NCI-H1417 treated with DMSO at 0.1 percent for 48 hours (cell line): Measurements from ENCODE around the gene C13orf46.
"Not testable (repeated sequence)": the region's sequence is repeated elsewhere in the genome, so short reads cannot be mapped to it uniquely, and the experiment has no call there.

Experiments
- DNase-seq: peaks from one replicate; lab custom pipeline; 2025; lab: John Stamatoyannopoulos, UW

Gene C13orf46

DNA sequence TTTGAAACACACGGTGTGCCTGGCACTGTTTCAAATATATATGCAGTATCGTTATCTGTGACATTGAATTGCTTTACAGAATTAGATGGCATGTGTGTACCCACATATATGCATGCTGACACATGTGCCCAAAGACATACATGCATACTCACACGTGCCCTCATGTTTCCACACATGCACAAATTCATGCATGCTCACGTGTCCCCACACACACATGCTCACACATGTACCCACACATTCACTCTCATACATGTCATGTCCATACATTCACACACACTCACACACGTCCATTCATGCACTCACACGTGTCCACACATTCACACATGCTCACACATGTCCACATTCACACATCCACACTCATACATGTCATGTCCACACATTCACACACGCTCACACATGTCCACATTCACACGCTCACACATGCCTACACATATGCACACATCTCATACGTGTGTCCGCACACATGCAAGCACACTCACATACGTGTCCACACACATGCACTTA, 17.9 kb upstream of the C13orf46 start:
- no peak for DNase-seq

DNA sequence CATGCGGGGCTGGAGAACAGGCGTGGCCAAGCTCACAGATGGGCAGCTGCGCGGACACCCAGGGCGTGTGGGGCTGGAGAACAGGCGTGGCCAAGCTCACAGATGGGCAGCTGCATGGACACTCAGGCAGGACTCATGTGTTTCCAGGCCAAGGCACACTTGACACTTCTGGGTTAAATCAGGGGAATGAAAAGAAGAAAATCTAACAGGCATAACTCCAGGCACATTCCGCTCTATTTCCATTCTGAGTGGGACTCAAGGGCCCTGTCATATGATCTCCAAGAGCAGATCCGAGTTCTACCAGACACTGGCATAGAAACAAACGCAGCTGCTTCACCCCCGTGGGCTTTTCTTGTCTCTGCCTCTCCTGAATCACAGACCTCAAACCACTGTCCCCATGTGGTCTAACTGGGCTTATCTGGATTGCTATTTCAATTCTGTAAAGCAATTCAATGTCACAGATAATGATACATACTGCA, 17.4 kb upstream of the C13orf46 start:
- no peak for DNase-seq

DNA sequence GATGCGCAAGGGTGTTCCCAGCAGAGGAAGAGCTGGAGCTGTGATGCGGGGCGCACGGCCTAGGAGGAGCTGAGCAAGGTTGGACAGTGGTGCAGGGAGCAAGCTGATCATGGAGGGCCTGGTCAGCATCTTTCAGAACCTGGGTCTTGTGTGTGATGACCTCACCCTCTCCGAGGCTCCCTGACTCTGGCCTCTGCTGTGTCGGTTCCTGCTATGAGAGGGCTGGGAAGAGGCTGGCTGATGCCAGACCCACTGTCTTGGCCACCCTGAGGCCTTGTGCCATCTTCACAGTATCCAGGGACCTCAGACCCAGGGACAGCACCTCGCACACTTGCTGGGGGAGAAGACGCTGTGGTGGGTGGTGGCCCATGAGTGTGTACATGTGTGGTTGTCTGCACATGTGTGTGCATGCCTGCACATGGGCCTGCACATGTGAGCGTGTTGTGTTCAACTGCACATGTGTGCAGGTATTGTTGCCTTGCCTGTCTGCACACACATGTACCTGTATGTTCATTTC, 16.5 kb upstream of the C13orf46 start:
- no peak for DNase-seq

DNA sequence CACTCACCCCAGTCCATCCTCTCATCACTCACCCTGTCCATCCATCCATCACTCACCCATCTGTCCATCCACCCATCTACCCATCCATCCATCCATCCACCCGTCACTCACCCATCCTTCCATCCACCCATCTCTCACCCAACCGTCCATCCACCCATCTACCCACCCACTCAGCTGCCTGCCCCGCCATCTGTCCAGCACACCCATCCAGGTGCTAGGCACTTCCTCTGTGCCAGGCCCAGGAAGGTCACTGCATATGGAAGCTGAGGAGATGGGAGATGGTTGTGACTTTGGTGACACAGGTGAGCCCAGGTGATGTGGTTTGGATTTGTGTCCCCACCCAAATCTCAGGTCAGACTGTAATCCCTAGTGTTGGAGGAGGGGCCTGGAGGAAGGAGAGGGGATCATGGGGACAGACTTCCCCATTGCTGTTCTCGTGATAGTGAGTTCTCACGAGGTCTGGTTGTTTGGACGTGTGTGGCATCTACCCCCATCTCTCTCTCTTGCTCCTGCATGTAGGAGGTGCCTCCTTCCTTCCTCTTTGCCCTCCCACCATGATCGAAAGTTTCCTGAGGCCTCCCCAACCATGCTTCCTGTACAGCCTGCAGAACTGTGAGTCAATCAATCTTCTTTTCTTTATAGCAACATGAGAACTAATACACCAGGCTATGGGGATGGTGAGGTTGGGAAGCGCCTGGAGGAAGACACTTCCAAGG, 15.9 kb upstream of the C13orf46 start:
- no peak for DNase-seq

DNA sequence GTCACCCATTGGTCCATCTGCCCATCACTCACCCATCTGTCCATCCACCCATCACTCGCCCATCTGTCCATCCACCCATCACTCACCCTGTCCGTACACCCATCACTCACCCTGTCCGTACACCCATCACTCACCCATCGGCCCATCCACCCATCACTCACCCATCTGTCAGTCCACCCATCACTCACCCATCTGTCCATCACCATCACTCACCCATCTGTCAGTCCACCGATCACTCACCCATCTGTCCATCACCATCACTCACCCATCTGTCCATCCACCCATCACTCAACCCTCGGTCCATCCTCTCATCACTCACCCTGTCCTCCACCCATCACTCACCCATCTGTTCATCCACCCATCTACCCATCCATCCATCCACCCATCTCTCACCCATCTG, 15.0 kb upstream of the C13orf46 start:
- not testable (repeated sequence) for DNase-seq

DNA sequence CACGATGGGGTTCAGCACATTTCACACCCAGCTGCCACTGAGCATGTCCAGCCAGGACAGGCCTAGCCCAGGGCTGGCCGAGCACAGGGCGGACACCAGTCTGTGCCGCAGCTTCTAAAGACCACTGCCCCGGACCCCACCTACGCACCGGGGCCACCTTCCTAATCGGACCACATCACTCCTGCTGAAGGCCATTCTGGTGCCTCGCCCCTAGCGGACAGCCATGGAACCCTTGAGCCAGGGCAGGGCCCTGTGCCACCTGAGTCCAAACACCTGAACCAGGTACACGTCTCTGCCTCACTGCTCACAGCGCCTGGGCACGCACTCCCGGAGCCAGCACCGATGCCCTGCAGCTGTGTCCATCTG, 8.4 kb upstream of the C13orf46 start:
- DNase-seq: no peak

DNA sequence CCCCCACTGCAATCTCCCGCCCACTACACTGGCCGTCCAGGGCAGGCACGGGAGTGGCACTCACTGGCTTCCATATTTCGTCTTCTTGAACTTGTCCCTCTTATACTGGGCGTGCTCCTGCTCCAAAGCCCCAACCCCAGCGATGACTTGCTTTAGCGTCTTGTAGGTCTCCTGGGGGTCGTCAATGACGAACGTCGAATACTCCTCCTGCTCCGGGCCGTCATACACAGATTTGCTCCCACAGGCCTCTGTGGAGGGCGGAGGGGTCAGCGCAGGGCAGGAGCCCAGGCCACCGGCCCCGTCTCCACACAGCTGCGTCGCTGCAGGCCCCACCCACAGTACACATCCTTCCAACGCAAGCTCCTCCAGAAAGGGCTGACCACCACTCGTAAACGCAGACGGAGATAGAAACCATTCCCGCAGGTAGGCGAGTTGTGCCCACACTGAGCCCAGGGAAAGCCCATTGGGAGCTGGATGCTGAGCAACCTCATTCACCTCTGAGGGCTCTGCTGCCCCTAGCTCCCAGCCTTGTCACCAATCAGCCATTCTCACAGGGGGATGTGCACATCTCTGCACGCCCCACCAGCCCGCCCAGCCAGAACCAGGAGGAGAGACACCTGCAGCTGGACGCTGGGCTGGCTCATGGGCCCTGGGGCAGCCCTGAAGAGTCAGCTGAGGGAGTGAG, 7.9 kb upstream of the C13orf46 start:
- no peak for DNase-seq

DNA sequence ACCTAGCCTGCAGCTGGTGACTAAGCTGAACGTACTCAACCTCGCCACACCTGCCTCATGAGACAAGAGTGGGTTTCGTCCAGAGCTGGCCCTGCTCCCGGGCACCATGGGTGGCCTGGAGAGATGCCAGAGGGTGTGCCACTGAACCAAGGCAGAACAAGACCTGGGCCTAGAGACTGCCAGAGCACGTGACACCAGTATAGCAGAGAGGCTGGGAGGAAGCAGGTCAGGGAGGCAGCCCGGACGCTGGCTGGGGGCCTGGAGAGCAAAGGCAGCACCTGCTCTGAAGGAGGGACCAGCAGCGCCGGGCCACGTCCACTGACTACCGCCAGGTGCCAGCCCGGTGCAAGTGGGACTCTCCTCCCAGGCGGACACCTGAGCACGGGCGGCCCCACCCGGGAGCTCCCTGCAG, 7.3 kb upstream of the C13orf46 start:
- peak; percentile 96 for DNase-seq

DNA sequence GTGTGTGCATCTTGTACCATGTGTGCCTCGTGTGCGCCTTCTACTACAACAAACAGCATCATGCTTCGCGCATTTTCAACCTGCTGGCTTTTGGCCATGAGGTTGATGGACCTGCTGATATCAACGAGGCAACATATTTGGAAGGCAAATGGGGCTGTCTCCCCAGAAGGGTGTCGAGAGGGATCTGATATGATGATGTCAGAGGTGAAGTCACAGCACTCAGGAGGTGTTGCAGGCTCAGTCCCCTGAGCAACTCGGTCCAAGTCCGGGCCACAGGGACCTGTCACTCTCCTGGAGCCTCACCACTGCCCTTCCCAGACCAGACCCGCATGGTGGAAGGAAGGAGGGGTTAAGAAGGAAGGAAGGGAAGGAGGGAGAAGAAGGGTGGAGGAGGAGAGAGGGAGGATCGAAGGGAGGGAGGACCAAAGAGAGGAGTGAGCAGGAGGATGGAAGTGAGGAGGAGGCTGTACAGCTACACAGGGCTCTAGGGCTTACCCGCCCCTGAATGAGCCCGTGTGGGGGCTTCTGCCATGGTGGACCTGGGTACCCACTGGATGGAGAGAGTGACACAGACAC, 6.7 kb upstream of the C13orf46 start:
- no peak for DNase-seq

DNA sequence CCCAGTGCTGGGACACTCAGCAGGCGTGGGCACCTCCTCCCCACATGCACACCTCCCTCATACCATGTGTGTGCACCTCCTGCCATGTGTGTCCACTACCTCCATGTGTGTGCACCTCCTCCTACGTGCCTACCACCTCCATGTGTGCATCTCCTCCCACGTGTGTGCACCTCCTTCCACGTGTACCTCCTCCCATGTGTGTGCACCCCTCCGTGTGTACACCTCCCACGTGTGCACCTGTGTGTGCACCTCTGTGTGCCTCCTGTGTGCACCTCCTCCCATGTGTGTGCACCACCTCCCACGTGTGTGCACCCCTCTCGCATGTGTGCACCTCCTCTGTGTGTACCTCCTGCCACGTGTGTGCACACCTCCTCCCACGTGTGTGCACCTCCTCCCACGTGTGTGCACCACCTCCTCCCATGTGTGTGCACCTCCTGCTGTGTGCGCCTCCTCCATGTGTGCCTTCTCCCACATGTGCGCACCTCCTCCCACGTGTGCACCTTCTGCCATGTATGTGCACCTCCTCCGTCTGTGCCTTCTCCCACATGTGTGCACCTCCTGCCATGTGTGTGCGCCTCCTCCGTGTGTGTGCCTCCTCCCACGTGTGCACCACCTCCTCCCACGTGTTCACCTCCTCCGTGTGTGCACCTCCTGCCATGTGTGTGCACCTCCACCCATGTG, 6.1 kb upstream of the C13orf46 start:
- no peak for DNase-seq

DNA sequence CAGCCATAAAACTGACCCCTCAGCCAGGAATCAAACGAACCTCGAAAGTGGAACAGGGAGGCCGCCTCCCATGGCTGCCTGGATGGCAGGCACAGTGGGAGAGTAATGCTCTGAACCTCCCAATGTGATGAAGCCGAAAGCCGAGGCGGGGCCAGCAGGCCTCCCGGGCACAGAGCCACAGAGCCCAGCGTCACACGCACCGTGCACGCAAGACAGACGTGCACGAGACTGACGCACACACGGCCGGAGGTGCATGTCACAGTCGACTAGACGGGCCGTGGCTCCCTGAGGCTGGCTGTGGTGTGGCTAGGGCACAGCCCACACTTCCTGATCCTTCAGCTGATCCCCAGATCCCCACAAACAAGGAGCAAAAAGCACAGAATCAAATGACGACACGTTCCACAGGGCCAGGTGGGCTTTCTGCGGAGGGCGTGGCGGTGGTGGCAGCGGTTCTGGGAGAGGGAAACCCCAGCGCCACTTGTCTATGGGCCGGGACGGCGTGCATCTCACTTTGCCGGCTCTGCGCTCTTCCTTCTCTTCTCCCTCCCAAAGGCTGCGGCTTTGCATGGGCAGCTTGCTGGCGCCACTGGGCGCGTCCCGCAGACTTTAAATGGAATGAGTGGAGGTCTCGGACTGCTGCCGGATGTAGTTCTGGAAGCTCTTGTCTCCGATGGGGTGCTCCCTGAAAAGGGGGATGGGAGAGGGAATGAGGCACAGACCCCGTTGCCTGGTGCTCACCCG, 5.0 kb upstream of the C13orf46 start:
- DNase-seq: no peak

DNA sequence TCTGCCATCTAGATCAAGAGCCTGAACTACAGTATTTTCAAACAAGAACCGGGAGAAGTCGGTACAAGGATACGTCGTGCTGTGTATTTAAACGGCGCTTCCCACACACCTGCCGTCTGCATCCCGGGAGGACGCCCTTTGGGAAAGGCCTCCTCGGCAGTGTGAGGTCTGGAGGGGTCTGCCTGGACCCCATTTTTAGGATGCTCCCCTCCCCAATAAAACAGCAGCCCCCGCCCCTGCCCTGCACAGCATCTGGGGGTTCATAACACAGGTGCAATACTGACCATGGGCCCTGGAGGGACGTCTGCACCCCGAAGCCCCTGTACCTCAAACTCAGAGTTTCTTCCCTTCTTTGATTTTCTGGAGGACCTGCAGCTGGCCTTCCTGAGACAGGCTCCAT, 4.1 kb upstream of the C13orf46 start:
- DNase-seq: no peak

DNA sequence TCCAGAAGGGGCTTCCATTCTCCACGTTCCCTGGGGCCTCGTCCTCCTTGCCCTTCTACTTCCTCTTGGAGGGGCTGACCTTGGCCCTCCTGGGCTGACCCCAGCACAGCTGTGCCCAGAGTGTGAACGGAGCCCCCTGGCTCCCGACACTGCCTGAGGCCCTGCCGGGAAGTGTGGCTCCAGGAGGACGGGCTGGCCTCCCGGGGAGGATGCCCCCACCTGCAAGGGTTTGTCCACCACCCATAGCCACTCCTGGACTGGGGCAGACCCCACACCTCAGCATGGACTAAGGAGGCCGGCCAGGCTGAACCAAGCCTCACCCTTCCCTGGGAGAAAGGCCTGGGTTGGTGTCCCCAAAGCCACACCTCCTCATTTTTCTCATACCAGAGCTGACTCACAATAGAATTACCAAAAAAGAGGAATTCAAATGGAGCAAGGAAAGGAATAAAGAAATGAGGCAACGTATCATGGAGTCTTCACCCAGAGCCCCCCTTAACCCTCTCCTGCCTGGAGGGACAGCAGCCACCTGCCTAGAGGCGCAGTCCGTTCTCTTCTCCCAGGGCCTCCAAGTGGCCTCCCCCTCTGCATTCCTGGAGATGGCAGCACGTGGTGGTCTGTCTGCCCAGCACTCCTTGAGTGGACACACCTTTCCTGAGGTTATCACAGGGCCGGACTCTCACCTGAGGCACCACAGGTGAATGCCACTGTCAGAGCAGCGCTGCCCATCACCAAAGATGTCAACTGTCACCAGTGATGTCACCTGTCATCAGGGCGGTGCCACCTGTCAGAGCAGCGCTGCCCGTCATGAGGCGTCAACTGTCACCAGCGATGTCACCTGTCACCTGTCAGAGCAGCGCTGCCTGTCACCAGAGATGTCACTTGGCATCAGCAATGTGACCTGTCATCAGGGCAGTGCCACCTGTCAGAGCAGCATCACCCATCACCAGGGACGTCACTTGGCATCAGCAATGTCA, 3.1 kb upstream of the C13orf46 start:
- no peak for DNase-seq

DNA sequence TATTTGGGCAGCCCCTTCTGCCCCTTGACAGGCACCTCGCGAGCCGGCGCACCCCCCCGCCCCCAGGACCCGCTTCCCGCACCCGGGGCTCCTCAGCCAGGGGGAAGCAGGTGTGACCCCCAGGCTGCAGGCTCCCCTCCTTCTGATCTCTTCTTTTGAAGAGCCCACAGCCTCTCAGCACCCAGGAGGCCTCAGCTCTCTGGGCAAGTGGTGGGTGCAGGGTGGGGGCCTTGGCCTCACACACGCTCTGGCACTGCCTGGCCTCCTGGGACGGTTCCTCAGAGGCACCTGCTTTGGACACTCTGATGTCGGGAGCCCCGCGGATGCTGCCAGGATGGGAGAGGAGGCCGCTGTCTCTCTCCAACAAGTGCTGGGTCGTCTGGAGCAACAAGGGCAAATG, 1.5 kb upstream of the C13orf46 start:
- DNase-seq: no peak

DNA sequence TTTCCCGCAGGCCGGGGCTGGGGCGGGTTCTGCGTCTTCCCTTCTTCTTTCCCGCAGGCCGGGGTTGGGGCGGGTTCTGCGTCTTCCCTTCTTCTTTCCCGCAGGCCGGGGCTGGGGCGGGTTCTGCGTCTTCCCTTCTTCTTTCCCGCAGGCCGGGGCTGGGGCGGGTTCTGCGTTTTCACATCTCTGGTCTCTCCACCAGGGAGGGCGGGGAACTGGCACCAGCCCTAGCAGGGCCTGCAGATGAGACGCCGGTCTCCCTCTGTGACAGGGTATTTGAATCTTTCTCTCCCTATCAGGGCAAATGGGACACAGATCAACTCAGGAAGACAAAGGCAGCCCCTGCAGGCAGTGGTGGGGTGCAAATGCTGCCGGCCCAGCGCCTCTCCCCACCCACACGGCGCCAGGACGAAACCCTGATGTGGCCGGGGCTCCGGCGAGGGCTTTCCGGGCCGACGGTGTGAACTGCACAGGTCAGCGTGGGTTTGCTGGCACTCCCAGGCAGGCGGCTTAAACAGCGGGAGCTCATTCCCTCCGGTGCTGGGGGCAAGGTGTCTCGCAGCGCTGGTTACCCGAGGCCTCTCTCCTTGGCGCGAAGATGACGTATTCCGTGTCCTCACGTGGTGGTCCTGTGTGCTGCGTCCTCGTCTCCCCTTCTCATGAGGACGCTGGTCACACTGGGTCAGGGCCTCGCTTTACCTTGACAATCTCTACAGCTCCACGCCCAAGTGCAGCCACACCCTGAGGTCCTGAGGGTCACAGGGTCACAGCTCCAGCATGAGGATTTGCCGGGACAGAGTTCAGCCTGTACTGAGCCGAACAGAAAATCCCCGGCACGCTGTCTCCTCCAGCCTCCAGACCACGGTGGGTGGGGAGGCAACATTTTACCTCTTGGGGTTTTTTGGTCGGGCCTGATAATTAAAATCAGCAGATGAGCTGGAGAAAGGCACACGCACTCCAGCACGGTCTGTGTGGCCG, 717 bp upstream of the C13orf46 start:
- no peak for DNase-seq

DNA sequence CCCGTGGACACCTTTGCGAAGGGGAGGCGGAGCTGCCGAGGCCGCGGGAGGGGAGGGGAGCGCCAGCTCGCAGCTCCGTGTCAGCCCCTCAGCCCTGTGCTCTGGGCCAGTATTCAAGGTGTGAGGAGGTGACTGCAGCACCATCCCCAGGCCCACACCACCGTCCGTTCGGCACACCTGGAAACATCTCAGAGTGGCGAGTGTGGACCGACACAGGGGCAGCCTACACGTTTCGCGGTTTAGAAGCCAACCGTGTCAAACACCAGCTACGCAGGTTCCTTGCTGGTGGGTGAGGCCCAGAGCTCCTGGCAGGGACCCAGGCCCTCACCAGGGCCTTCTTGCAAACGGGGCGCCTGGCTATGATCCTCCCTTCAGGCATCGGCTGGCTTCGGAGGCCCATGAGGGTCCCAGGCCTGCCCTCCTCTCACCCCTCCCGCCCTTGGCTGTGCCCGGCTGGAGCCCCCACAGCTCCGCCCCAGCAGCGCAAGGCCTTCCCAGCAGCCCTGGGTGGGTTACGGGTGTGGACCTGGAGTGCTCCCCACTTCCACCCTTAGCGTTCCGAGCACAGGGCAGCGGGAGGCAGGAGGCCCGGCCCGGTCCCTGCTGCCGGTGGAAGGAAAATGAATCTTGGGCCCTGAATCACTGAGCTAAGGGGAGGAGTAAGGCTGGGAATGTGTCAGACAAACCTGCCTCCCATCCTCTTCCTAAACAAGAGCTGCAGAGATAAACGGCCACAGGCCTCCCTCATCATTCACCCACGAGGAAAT, 1.2 kb downstream of the C13orf46 start:
- no peak for DNase-seq

DNA sequence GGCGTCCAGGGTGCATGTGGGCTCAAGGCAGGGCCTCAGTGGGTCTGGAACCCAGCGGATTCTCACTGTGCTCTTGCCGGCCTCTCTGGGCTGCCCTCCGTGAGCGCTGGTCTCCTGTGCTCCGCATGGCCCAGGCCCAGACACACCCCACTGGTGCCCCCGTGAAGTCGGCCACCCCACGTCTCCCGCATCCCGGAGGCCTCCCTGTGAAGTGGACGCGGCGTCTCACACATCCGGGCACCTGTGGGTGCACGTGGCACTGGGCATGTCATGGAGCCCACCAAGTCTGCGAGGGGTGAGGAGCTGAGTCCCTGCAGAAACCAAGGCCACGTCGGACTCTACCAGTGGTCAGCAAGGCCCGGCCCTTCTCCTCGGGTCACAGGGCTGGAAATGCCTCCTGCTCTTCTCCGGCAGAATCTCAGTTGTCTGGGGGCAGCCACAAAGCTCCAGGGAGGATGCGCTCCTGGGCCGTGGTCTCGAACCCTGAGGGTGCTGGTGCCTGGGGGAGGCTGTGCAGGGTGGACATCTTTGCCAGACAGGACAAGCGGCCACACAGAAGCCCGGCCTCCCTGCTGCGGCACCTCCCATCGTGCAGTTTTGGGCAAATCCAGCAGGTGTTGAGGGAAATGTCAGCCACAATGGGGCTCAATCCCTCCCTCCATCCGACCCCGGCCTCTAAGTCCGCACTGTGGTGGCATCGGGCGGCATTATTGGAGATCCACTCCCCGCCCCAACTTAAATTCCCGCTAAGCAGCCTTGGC, 2.2 kb downstream of the C13orf46 start:
- DNase-seq: no peak
